Hippocampal formation (tissue), 2 donors: ENCODE results near the gene IMP4.

Source experiments
- DNase-seq, 2 donors: peaks; one replicate each; lab custom pipeline; 2025; lab: John Stamatoyannopoulos, UW

IMP4 gene

GRCh38 chr2:130376433-130377293 is 34.0 kb downstream of the IMP4 start:
- DNase-seq, result no peak

GRCh38 chr2:130377491-130377890 is 34.8 kb downstream of the IMP4 start:
- no peak for DNase-seq

GRCh38 chr2:130378206-130378897 is 35.7 kb downstream of the IMP4 start:
- DNase-seq, result no peak

- DNase-seq, result no peak
Measured at GRCh38 chr2:130378898-130379214, 36.2 kb downstream of the IMP4 start.

- no peak for DNase-seq
Measured at GRCh38 chr2:130380096-130380934, 37.6 kb downstream of the IMP4 start.

GRCh38 chr2:130381145-130381544 is 38.4 kb downstream of the IMP4 start:
- no peak for DNase-seq

- DNase-seq, result no peak
Measured at GRCh38 chr2:130381619-130382018, 38.9 kb downstream of the IMP4 start.

- no peak for DNase-seq
Measured at GRCh38 chr2:130382313-130382917, 39.7 kb downstream of the IMP4 start.

- no peak for DNase-seq
Measured at GRCh38 chr2:130385709-130386108, 43.0 kb downstream of the IMP4 start.

- DNase-seq, result no peak
Measured at GRCh38 chr2:130387071-130387400, 44.3 kb downstream of the IMP4 start.

GRCh38 chr2:130387804-130388203 is 45.1 kb downstream of the IMP4 start:
- DNase-seq, result no peak

- DNase-seq, result no peak
Measured at GRCh38 chr2:130388221-130388907, 45.7 kb downstream of the IMP4 start.

GRCh38 chr2:130389358-130389757 is 46.7 kb downstream of the IMP4 start:
- no peak for DNase-seq

- DNase-seq, result no peak
Measured at GRCh38 chr2:130389783-130390182, 47.1 kb downstream of the IMP4 start.

GRCh38 chr2:130390460-130391057 is 47.9 kb downstream of the IMP4 start:
- DNase-seq, result peak in 1 of 2 donors; percentile 29

- peak; percentile 64 to 75 for DNase-seq
Measured at GRCh38 chr2:130391058-130391871, 48.6 kb downstream of the IMP4 start.

- no peak for DNase-seq
Measured at GRCh38 chr2:130391872-130392670, 49.4 kb downstream of the IMP4 start.

GRCh38 chr2:130393318-130393910 is 50.7 kb downstream of the IMP4 start:
- no peak for DNase-seq
